Natural killer cell (primary cell): ENCODE results near the gene MOB3C. TPM values are rescaled to one million over a fixed set of nuclear protein-coding genes. Genes with fewer than 3 reads are reported as not detected.
"Not testable (repeated sequence)": the region's sequence is repeated elsewhere in the genome, so short reads cannot be mapped to it uniquely, and the experiment has no call there.

Source experiments
- ATAC-seq, 3 donors: fragments of 150-1000 bp in 2 of 3; fragments of 200-7000 bp in 1 of 3; cut with Tn5 transposase; 1 replicate in 1 of 3; 2 replicates in 2 of 3; pipeline ENCODE4 v1.10.0; 2021; ENCODE audit warnings: mild to moderate bottlenecking in 2 of 3, moderate library complexity in 2 of 3
- DNase-seq, 2 donors: peaks; one replicate each; pipeline versions ENCODE4 v3.0.0 to v3.0.0-alpha.2; 2013 to 2021; ENCODE audit warnings: mixed read lengths in 1 of 2
- H3K27ac ChIP-seq: one replicate; pipeline ENCODE4 v1.5.1; 2013; ENCODE audit warnings: mild to moderate bottlenecking, low read length
- H3K27me3 ChIP-seq: one replicate; pipeline ENCODE4 v1.6.1; 2013; ENCODE audit warnings: low read length; ENCODE audit not compliant: control insufficient read depth, insufficient read depth
- H3K36me3 ChIP-seq: one replicate; pipeline ENCODE4 v1.6.1; 2013; ENCODE audit warnings: low read length; ENCODE audit not compliant: control insufficient read depth, insufficient read depth
- H3K4me1 ChIP-seq: one replicate; pipeline ENCODE4 v1.6.1; 2013; ENCODE audit warnings: low read length; ENCODE audit not compliant: control insufficient read depth, insufficient read depth
- H3K4me3 ChIP-seq: one replicate; pipeline ENCODE4 v1.5.1; 2013; ENCODE audit warnings: low read length
- H3K9me3 ChIP-seq: one replicate; pipeline ENCODE4 v1.6.1; 2013; ENCODE audit warnings: low read length; ENCODE audit not compliant: control insufficient read depth, insufficient read depth
- H3K27ac Mint-ChIP-seq, 2 donors: one replicate each; pipeline ENCODE4 v1.8.0; 2022; ENCODE audit warnings: mild to moderate bottlenecking in 2 of 2, mixed read lengths in 2 of 2, moderate library complexity in 1 of 2
- H3K27me3 Mint-ChIP-seq, 2 donors: one replicate each; pipeline ENCODE4 v1.8.0; 2022; ENCODE audit warnings: low read depth in 2 of 2, mixed read lengths in 2 of 2
- H3K36me3 Mint-ChIP-seq: one replicate; pipeline ENCODE4 v1.8.0; 2022; ENCODE audit warnings: mixed read lengths
- H3K4me1 Mint-ChIP-seq, 2 donors: one replicate each; pipeline ENCODE4 v1.8.0; 2022; ENCODE audit warnings: mixed read lengths in 2 of 2
- H3K4me3 Mint-ChIP-seq: one replicate; pipeline ENCODE4 v1.8.0; 2022; ENCODE audit warnings: mild to moderate bottlenecking, moderate library complexity, mixed read lengths
- H3K9me3 Mint-ChIP-seq, 2 donors: one replicate each; pipeline ENCODE4 v1.8.0; 2022; ENCODE audit warnings: mixed read lengths in 2 of 2
- WGBS: methylation state at CpG from one replicate; pipeline ENCODE4 v1.1.7; 2013; ENCODE audit warnings: missing lambda C conversion rate; ENCODE audit not compliant: insufficient coverage; 5-methylcytosine and 5-hydroxymethylcytosine counted together
- intact Hi-C: fragments of 100-400 bp; cut with micrococcal nuclease; formaldehyde crosslinking; loops from one replicate; pipeline ENCODE4 v1.14.2; 2022
- total RNA-seq, 4 donors: library from RNA; stranded (reverse); fragments of 120-200 nt in 1 of 4; gene quantifications; one replicate each; pipeline versions ENCODE4 v1.2.3 to v1.2.4, GENCODE V29; 2013 to 2022
- TF ChIP-seq, protein P1 (sequence below): fragments of 200-600 bp; IDR thresholded peaks from one replicate; pipeline ENCODE4 v1.8.0; 2022; ENCODE audit warnings: antibody characterized with exemption

Gene MOB3C
- total RNA-seq, 3 donors from 2014 or later (not counting 1 experiment from before 2014, with no cell fraction given): 16.7 to 25.1 (median 19.2) TPM

DNA sequence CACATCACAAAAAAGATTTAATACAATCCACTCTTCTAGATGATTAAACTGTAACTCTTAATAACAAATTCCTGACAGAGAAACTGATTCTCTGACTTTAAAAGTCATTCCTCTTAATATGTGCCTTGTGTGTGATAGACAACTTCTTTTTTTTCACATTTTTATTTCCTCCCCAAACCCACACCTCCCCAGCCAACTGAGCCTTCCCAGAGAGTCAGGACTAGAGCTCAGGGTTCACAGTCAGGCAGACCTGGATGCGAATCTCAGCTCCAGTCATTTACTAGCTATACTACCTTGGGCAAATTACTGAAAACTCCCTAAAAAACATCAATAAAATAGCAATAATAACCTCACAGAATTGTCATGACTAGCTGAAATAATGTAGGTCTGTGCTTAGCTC is 37.4 kb upstream of the MOB3C start:
- no peaks in the 10 kb centered on the region for H3K27me3 ChIP-seq
- DNase-seq (no peak), ATAC-seq (no peak)
- no peaks in the 10 kb centered on the region for H3K4me1 ChIP-seq
- intact Hi-C loops: no loop called here
- Mint-ChIP-seq H3K27me3 (no peaks in the 10 kb centered on the region), H3K4me1 (no peaks in the 10 kb centered on the region), H3K9me3 (peaks cover 3 to 5% of the 10 kb centered on the region in 2 donors), H3K36me3 (peaks cover 20% of the 10 kb centered on the region), H3K27ac (no peak overlapping the region), H3K4me3 (no peak overlapping the region)
- WGBS: 100% methylated on average over 1 of the region's 1 CpG
- H3K4me3 ChIP-seq: no peak overlapping the region
- no peak overlapping the region for H3K27ac ChIP-seq
- TF ChIP-seq, protein P1, sequence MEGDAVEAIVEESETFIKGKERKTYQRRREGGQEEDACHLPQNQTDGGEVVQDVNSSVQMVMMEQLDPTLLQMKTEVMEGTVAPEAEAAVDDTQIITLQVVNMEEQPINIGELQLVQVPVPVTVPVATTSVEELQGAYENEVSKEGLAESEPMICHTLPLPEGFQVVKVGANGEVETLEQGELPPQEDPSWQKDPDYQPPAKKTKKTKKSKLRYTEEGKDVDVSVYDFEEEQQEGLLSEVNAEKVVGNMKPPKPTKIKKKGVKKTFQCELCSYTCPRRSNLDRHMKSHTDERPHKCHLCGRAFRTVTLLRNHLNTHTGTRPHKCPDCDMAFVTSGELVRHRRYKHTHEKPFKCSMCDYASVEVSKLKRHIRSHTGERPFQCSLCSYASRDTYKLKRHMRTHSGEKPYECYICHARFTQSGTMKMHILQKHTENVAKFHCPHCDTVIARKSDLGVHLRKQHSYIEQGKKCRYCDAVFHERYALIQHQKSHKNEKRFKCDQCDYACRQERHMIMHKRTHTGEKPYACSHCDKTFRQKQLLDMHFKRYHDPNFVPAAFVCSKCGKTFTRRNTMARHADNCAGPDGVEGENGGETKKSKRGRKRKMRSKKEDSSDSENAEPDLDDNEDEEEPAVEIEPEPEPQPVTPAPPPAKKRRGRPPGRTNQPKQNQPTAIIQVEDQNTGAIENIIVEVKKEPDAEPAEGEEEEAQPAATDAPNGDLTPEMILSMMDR: no peak
- peaks cover 35% of the 10 kb centered on the region for H3K36me3 ChIP-seq
- no peaks in the 10 kb centered on the region for H3K9me3 ChIP-seq

DNA sequence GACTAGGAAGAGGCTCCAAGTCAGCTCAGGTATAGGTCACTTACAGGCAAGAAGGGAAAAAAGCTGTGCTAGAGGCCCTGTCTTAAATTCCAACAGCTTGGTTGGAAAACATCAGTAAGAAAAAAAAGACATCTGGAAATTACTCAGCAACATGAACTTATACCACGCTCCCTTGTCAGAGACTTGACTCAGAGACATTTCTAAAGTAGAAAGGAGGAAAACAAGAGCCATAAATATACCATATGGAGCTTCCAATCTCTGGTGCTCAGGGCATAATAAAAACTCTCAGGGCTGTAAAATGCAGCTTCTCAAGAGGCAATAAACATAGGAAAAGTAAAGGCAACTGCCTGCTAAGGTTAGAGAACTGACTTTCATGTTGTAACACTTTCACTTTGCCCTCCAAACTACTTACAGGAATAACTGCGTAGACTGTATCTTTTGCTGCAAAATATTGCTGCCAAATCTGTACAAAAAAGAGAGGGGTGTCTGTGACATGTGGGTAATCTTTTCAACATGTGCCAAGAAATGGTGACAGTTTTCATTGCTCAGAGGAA is 36.9 kb upstream of the MOB3C start:
- Histone ChIP-seq H3K4me3 (no peak overlapping the region), H3K36me3 (peaks cover 35% of the 10 kb centered on the region), H3K27me3 (no peaks in the 10 kb centered on the region), H3K27ac (no peak overlapping the region), H3K4me1 (no peaks in the 10 kb centered on the region), H3K9me3 (no peaks in the 10 kb centered on the region)
- TF ChIP-seq, protein P1: no peak
- H3K9me3 Mint-ChIP-seq: peaks cover 3 to 5% of the 10 kb centered on the region in 2 donors
- H3K27ac Mint-ChIP-seq: no peak overlapping the region
- peaks cover 20% of the 10 kb centered on the region for H3K36me3 Mint-ChIP-seq
- H3K4me3 Mint-ChIP-seq: no peak overlapping the region
- no peaks in the 10 kb centered on the region for H3K4me1 Mint-ChIP-seq
- WGBS: 100% methylated on average over 2 of the region's 2 CpGs
- intact Hi-C loops: no loop called here
- DNase-seq: no peak
- no peaks in the 10 kb centered on the region for H3K27me3 Mint-ChIP-seq
- no peak for ATAC-seq

- TF ChIP-seq, protein P1: no peak
- no peaks in the 10 kb centered on the region for H3K4me1 ChIP-seq
- ATAC-seq (no peak), DNase-seq (no peak)
- H3K36me3 Mint-ChIP-seq: peaks cover 20% of the 10 kb centered on the region
- H3K4me1 Mint-ChIP-seq: no peaks in the 10 kb centered on the region
- H3K27me3 ChIP-seq: no peaks in the 10 kb centered on the region
- H3K36me3 ChIP-seq: peaks cover 31% of the 10 kb centered on the region
- H3K27ac ChIP-seq: no peak overlapping the region
- H3K9me3 ChIP-seq: no peaks in the 10 kb centered on the region
- H3K4me3 ChIP-seq: no peak overlapping the region
- H3K4me3 Mint-ChIP-seq: no peak overlapping the region
- intact Hi-C loops: no loop called here
- no peak overlapping the region for H3K27ac Mint-ChIP-seq
- 94% methylated on average over 2 of the region's 6 CpGs for WGBS
- peaks cover 3 to 5% of the 10 kb centered on the region in 2 donors for H3K9me3 Mint-ChIP-seq
- no peaks in the 10 kb centered on the region for H3K27me3 Mint-ChIP-seq
These were observed 35.9 kb upstream of the MOB3C start for GRCh38 chr1:46652321-46653100.

GRCh38 chr1:46651152-46651551 is 34.5 kb upstream of the MOB3C start:
- DNase-seq, H3K9me3 ChIP-seq, intact Hi-C loops, H3K4me1 ChIP-seq, H3K4me1 Mint-ChIP-seq, H3K27me3 ChIP-seq, ATAC-seq, H3K27ac Mint-ChIP-seq, H3K27ac ChIP-seq, H3K4me3 Mint-ChIP-seq, H3K4me3 ChIP-seq, H3K27me3 Mint-ChIP-seq, H3K9me3 Mint-ChIP-seq: not testable (repeated sequence)
- peaks cover 22% of the 10 kb centered on the region for H3K36me3 ChIP-seq
- WGBS: no CpG with 5 or more reads among the region's 3 CpGs
- H3K36me3 Mint-ChIP-seq: peaks cover 29% of the 10 kb centered on the region
